ENCODE data around the gene COL4A1.

COL4A1 gene

GRCh38 chr13:110261166-110262081 lies 45.5 kb downstream of the COL4A1 start:
- no peak for DNase-seq

GRCh38 chr13:110259651-110260050 lies 47.3 kb downstream of the COL4A1 start:
- DNase-seq, result no peak

- DNase-seq, result no peak
Measured at GRCh38 chr13:110258876-110259631, 47.9 kb downstream of the COL4A1 start.

- no peak for DNase-seq
Measured at GRCh38 chr13:110257408-110257807, 49.5 kb downstream of the COL4A1 start.

- no peak for DNase-seq
Measured at GRCh38 chr13:110256126-110256905, 50.6 kb downstream of the COL4A1 start.

GRCh38 chr13:110254751-110255553 lies 52.0 kb downstream of the COL4A1 start:
- no peak for DNase-seq

- DNase-seq, result no peak
Measured at GRCh38 chr13:110254151-110254679, 52.7 kb downstream of the COL4A1 start.

- no peak for DNase-seq
Measured at GRCh38 chr13:110251193-110251819, 55.7 kb downstream of the COL4A1 start.

GRCh38 chr13:110250258-110250891 lies 56.6 kb downstream of the COL4A1 start:
- DNase-seq, result no peak

- no peak for DNase-seq
Measured at GRCh38 chr13:110249326-110249725, 57.6 kb downstream of the COL4A1 start.

- no peak for DNase-seq
Measured at GRCh38 chr13:110248449-110249143, 58.4 kb downstream of the COL4A1 start.

GRCh38 chr13:110246530-110246929 lies 60.4 kb downstream of the COL4A1 start:
- DNase-seq, result no peak

GRCh38 chr13:110245416-110245899 lies 61.5 kb downstream of the COL4A1 start:
- no peak for DNase-seq

- DNase-seq, result no peak
Measured at GRCh38 chr13:110244976-110245375, 62.0 kb downstream of the COL4A1 start.

- no peak for DNase-seq
Measured at GRCh38 chr13:110244071-110244830, 62.7 kb downstream of the COL4A1 start.

GRCh38 chr13:110242615-110243014 lies 64.3 kb downstream of the COL4A1 start:
- no peak for DNase-seq

GRCh38 chr13:110240943-110241342 lies 66.0 kb downstream of the COL4A1 start:
- DNase-seq, result no peak

GRCh38 chr13:110240352-110240751 lies 66.6 kb downstream of the COL4A1 start:
- DNase-seq, result no peak

All from anterior cingulate cortex (tissue), 58 donors.